Fibroblast of the conjunctiva (primary cell): Measurements from ENCODE around the gene CEP68.
"Not testable (repeated sequence)": the region's sequence is repeated elsewhere in the genome, so short reads cannot be mapped to it uniquely, and the experiment has no call there.

Experiments used
- DNase-seq: peaks from one replicate; pipeline ENCODE4 v3.0.0-alpha.2; 2010; ENCODE audit warnings: low read depth

CEP68 gene

DNA sequence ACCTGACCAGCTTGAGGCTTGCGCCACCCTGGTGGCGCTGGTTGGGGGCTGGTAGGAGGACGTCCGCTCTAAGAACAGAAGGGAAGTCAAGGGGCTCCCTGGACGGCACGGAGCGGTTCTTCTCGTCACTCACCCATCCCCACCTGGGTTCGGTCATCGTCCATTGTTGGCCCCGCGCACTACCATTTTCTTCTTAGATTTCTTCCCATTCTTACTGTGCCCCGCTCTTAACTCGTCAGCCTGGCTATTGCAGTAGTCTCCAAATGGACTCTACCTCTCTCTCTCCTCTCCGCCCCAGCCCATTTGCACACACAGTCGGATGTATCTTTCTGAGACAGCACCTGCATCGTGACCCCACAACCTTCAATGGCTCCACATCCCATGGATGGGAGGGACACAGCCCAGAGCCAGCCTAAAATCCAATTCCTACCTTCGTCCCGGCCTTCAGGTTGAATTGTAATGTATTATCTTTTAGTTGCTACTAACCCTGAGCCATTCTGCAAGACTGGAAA lies 74.5 kb downstream of the CEP68 start:
- DNase-seq = no peak

- not testable (repeated sequence) for DNase-seq
Measured at GRCh38 chr2:65132930-65133329, 76.7 kb downstream of the CEP68 start.

GRCh38 chr2:65133626-65134025 lies 77.4 kb downstream of the CEP68 start:
- no peak for DNase-seq

- DNase-seq = no peak
Measured at GRCh38 chr2:65134158-65134557, 77.9 kb downstream of the CEP68 start.

GRCh38 chr2:65136253-65136652 lies 80.0 kb downstream of the CEP68 start:
- no peak for DNase-seq
